Jurkat, Clone E6-1 (cell line): Measurements from ENCODE around the gene KCNS1.
A peak's percentile ranks its signal among the peaks of the same experiment; 100 is the strongest.
"Not testable (repeated sequence)": the region's sequence is repeated elsewhere in the genome, so short reads cannot be mapped to it uniquely, and the experiment has no call there.

Experiments
- DNase-seq: peaks from one replicate; pipeline ENCODE4 v3.0.0-alpha.2; 2011; ENCODE audit warnings: low read depth, low spot score
- H3K4me3 ChIP-seq: 2 replicates; pipeline ENCODE4 v1.5.1; 2011; ENCODE audit warnings: mild to moderate bottlenecking, low read length, control low read depth, moderate library complexity

KCNS1 gene

DNA sequence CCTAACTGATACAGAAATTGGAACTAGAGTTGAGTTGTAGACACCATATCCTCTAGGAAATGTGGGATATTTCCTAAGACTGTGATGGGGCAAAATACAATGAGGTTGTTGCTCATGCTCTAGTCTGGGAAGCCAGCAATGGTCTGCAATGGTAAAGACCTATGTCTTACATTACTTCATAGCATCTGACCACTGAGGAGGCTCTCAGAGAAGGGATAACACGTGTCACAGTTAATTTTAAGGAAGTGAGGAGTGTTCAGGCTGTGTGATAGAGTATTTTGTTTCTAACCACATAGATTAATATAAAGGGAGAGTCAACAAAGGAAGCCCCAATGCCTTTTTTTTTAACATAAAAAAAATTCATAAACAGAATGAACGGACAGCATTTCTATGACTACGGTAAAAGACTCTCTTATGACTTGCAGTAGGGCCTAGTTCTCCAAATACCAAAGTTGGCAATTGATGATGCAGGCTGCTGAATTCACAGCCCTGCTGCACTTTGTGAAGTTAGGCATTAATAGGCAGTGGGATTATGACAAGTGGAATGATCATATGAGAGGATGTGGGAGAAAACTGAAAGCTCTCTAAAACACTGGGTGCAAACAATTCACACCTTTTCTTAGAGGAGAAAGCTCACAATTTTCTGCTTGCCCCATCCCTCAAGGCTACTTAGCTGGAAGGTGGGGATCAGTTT lies 13.7 kb downstream of the KCNS1 start:
- no peak overlapping the region for H3K4me3 ChIP-seq

DNA sequence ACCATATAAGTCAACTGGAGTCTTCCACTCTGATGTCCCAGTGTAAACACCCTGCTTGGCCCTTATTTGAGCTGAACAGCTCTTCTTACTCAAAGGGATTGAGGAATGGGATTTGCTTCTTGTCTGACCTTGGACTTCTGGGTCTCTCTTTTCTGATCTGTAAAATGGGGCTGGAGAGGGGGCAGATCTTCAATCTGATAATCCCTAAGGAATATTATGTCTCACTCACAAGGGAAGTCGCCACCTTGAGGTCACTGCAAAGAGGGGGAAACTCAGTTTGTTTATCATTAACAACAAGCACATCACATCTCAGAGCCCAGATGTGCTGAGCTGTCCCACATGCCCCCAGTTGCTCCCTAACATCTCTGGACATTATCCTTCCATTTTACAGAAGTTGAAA lies 15.1 kb downstream of the KCNS1 start:
- no peak for DNase-seq
- H3K4me3 ChIP-seq: no peak overlapping the region

More for the DNA sequence above, 13.7 kb downstream of the KCNS1 start:
- DNase-seq: no peak

DNA sequence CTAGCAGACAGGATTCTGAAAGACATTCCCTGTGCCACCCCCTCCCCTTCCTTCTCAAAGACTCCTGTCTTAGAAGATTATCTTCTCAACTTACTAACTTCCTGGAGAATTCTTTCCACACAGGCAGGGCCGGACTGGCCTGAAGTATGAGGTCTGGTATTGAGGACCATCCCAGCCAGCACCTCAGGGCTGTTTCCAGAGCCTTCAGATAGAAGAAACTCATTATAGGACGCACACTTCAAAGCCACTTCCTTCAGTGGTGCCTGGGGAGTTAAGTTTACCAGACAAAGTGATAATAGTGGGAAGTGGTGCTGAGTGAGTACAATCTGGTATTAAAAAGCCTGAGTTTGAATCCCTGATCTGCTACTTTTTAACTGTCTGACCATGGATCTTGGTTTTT lies 15.6 kb downstream of the KCNS1 start:
- H3K4me3 ChIP-seq: no peak overlapping the region
- DNase-seq: no peak

DNA sequence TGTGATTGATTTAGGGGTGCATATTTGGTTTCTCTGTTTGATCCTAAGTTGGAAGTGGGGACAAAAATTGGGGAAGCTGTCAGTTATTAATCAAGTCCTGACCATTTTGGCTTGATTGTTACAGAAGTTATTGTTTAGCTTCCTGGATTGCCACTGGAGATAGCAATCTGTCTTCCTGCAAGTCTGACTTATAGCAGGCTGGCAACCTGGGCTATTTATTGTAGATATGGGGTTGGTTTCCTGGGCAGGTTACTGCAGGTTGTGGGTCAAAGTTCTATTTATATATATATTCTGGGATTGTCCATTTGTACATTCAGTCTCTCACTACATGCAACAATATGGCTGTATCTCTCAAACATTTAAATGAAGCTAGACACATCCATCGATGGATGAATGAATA lies 17.8 kb downstream of the KCNS1 start:
- H3K4me3 ChIP-seq: no peak overlapping the region
- DNase-seq: no peak

DNA sequence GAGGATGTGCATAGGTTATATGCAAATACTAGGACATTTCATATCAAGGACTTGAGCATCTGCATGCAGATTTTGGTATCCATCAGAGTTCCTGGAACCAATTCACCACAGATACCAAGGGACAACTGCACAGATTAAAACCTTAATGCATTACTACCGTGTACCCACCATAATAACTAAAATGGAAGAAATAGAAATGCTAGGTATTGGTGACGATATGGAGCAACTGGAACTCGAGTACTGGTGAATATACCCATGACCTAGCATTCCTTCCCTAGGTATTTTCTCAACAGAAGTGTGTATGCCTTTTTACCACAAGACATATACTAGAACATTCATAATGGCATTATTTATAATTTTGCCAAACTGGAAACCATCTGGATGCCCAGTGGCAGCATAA lies 18.5 kb downstream of the KCNS1 start:
- DNase-seq: no peak
- H3K4me3 ChIP-seq: no peak overlapping the region

DNA sequence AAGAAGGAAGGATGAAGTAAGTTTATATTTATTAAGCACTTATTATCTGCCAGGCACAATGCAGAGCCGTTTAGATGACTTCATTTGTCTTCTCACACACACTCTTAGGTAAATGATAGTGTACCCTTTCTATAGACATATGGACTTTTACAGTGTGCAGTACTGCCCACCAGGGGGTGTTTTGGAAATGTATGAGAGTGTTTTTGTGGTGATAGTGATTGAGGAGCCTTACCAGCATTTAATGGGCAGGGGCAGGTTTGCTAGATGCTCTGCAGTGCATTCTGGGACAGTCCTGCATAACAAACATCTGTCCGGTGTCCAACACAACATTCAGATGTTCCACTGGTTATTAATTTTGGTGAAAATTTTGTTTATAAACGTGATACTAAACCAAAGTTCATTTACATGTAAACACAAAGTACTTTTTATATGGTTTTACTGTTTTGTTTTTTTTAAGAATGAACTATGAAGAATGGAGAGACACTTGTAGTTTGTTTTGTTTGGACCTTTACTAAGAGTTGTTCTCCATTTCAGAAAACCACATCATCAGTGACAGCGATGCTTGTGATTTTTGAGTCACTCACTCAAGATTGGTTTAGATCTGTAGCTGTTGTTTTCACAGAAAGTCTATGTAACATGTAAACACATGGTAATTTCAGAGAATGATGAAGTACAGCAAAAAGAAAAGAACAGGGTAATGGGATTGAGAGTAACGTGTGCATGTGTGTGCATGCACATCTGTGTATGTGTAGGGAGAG lies 19.9 kb downstream of the KCNS1 start:
- no peak overlapping the region for H3K4me3 ChIP-seq
- DNase-seq: peak; percentile 28

DNA sequence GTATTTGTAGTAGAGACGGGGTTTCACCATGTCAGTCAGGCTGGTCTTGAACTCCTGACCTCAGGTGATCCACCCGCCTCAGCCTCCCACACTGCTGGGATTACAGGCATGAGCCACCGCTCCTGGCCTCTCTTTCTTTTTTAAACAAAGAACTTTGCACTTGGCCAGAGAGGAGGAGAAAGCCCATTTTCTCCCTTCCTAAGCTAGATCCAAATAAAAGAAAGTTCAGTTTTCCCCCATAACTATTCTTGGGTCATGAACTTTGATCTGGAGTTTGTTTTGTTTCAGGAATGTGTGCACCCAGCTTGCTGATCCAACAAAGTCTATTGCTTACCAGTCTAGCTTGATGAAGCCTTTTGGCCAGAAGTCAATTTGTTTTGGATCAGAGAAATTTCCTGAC lies 23.4 kb downstream of the KCNS1 start:
- H3K4me3 ChIP-seq: no peak overlapping the region
- DNase-seq: no peak

DNA sequence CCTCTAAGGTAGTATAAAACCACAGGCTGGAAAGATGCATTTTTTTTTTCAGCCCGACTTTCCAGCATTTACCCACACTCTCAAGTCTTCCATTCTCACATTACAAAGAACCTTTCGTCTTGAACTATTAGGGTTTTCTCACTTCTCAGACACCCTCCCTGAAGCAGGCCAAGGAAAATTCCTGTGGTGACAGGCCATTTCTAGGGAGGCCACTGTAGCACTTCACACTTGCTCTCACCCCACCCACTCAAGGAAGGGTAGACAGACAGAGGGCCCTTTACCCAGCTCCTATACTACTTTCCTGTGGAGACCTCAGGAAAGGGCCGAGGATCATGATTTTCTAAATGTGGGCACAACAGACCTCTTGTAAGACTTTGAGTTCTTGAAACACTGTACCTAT lies 27.7 kb downstream of the KCNS1 start:
- no peak overlapping the region for H3K4me3 ChIP-seq
- DNase-seq: no peak

DNA sequence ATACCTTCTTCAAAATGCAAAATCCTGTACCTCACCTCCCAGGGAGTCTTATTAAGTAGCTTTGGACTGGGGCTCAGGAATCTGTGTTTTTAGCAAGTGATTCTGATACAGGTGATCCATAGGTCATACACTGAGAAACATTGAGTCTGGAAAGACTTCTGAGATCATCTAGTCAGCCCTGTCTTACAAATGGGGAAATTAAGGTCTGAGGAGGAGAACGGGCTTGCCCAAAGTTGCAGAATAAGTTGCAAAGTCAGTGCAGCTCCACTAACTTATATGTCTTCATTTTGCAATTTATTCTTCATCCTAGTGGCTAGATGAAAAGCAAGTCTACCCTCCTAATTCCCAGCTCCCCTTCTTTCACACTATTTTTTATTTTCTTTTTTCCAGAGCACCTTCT lies 28.9 kb downstream of the KCNS1 start:
- H3K4me3 ChIP-seq: no peak overlapping the region
- no peak for DNase-seq

DNA sequence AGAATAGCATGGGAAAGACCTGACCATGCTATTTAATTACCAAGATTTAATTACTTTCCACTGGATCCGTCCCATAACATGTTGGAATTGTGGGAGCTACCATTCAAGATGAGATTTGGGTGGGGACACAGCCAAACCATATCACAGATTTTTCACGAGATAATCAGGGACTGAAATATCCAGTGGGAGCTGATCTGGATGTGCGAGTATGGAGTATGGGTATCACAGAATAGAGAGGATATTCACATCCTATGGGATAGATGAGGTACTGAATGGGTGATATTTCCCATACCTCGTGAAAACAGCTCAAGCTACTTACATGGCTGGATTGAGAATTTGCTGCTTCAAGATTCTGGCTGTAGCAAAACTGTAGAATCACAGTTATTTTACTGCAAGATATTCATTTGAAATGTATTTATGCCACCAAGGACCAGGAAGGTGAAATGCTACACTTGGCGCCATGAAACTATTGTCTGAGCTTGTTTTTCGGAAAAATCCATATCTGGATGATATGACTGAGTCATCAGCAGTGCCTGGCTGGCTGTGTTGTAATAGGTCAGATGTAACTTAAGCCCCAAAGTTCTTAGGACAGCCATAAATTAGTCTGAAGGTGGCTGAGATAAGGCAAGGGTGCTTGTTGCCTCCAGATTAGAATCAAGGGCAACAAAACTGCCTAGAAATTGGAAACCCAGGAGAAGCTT lies 29.8 kb downstream of the KCNS1 start:
- no peak overlapping the region for H3K4me3 ChIP-seq
- DNase-seq: no peak

DNA sequence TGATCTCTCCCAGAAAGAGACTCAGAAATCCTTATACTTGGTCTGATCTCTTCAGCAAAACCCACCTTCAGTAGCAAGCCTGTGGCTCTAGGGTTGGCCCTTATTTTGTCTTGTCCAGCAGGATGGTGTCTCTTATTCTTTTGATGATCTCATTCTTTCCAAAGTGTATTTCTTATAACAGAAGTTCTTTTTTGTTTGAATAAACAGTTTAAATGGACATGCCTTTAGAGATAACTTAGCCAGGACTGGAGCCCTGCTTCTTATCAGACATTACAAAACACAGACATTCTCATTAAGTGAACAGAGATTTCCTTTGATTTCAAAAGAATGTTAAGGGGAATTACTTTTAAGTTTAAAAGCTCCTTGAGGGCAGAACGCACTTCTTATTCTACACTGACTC lies 31.7 kb downstream of the KCNS1 start:
- H3K4me3 ChIP-seq: no peak overlapping the region
- no peak for DNase-seq

DNA sequence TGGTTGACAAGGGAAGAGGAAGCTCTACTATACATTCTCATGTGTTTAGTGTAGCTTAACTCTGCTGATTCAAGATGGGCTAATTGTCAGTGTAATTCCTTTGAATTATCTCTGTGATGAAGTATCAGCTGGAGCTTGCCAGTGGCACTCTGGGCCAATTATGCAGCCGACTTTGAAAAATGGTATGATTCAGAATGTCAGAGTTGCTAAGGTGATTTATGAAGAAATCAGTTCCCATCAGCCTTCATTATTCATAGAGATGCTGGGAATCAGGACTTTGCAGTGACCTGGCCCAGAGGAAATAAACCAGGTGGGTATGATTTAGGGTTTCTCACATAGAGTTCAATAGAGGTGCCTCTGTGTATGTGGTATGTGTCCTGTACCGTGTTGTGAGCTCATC lies 33.4 kb downstream of the KCNS1 start:
- DNase-seq: no peak
- H3K4me3 ChIP-seq: no peak overlapping the region

DNA sequence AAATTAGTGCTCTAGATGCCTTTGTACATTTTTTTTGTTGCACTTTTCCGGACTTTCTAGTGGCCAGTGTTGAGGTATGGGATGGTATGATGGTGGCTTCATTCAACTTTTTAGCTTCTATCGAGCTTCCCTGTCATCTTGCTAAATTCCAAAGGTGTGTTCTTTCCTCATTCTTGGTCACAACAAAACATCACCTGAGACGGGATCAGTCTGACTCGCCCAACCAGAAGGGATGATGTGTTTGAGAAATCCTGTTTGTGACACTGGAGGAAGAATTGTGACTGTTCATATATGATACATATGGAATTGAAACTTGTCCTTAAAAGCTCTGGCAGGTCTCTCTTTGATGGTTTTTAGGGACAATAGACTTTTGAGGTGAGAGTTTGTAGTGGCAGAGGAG lies 33.8 kb downstream of the KCNS1 start:
- no peak for DNase-seq
- no peak overlapping the region for H3K4me3 ChIP-seq

DNA sequence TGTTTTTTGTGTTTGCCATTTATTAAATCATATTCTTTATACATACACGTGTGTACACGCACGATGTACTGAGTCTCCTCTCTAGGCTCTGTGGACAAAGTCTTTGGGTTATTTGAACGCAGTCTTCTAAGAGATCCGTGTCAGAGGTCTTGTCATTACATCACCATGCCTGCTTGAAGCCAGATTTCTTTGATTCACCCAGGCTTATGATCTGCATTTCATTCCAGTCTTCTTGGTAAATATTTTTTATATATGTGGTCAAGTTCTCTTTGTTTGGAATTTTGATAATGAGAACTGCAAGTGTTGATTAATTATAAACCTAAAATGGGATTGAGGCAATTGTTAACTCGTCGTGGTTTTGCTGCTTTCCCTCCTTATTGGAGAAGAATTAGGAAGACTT lies 34.6 kb downstream of the KCNS1 start:
- H3K4me3 ChIP-seq: no peak overlapping the region
- DNase-seq: no peak

DNA sequence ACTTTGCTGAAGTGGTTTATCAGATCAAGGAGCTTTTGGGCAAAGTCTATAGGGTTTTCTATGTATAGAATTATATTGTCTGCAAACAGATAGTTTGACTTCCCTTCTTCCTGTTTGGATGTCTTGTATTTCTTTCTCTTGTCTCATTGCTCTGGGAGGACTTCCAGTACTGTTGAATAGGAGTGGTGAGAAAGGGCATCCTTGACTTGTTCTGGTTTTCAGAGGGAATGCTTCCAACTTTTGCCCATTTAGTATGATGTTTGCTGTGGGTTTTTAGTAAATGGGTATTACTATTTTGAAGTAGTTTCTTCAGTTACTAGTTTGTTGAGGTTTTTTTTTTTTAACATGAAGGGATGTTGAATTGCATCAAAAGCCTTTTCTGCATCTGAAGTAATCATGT lies 36.1 kb downstream of the KCNS1 start:
- H3K4me3 ChIP-seq: no peak overlapping the region
- no peak for DNase-seq

DNA sequence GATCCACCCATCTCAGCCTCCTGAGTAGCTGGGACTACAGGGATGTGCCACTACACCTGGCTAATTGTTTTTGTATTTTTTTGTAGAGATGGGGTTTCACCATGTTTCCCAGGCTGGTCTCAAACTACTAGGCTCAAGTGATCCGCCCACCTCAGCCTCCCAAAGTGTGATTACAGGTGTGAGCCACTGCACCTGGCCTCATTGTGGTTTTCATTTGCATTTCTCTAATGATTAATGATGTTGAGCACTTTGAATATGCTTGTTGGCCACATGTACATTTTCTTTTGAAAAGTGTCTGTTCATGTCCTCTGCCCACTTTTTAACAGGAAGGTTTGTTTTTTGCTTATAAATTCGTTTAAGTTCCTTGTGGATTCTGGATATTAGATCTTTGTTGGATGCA lies 37.8 kb downstream of the KCNS1 start:
- not testable (repeated sequence) for DNase-seq, H3K4me3 ChIP-seq

DNA sequence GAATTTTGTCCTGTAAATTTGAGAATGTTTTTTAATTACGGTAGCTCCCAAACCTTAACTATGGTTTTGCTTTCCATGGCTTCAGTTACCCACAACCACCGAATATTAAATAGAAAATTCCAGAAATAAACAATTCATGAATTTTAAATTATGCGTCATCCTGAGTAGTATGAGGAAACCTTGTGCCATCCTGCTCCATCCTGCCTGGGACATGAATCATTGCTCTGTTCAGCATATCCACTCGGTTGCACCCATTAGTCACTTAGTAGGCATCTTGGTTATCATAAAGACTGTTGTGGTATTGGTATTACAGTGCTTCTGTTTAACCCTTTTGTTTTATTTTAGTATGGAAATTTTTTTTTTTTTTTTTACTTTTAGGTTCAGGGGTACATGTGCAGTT lies 39.7 kb downstream of the KCNS1 start:
- DNase-seq: no peak
- H3K4me3 ChIP-seq: no peak overlapping the region

DNA sequence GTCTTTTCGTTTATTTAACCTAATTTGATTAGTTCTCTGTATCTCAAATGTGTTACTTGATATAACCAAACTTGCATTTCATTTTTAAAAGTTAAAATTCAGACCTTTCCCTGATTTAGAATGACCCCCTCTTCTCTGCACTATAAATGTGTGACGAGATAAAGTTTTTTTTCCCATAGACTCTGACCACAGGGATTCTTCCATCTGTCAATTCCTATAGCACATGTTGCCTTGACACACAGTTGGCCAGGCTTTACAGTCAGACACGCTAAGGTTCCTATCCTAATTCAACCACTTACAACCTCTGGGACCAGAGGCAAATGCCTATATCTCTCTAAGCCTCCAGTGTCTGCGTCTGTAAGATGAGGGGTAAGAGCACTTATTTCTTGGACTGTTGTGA lies 40.6 kb downstream of the KCNS1 start:
- DNase-seq: no peak
- no peak overlapping the region for H3K4me3 ChIP-seq

DNA sequence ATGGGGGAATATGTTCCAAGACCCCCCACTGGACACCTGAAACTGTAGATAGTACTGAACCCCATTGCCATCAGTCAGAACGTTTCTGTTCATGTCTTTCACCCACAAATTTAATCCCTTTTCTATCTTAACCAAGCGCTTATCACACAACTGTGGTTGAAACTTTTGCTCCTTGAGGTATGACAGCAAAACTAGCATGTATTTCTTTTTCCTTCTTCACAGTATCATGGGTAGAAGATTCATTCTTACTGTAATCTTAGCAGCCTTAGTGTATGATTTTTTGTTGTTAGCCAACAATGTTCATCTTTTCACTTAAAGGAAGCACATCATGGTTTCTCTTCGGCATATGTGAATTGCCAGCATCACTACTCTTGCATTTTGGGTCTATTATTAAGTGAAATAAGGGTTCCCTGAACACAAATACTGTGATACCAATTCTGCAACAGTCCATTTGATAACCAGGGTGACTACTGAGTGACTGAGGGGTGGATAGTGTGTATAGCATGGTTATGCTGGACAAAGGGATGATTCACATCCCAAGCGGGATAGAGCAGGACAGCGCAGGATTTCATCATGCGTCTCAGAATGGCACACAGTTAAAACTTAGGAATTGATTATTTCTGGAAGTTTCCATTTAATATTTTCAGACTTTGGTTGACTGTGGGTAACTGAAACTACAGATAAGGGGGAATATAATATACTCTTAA lies 41.8 kb downstream of the KCNS1 start:
- DNase-seq: no peak
- no peak overlapping the region for H3K4me3 ChIP-seq
